B cell (primary cell): ENCODE data around the gene MRPL54. TPM values are rescaled to one million over a fixed set of nuclear protein-coding genes. Genes with fewer than 3 reads are reported as not detected.

Experiments
- ATAC-seq: fragments of 200-7000 bp; cut with Tn5 transposase; one replicate; pipeline ENCODE4 v1.10.0; 2021; ENCODE audit warnings: low read depth, mild to moderate bottlenecking, moderate number of reproducible peaks, moderate library complexity
- CTCF ChIA-PET: fragments of 350-600 bp; sonication (Branson Sonifier 250); formaldehyde crosslinking; loops from one replicate; lab custom pipeline; 2021; ENCODE audit warnings: antibody characterized with exemption, inconsistent platforms; lab: Charles Lee
- POLR2A ChIA-PET: fragments of 350-600 bp; sonication (Branson Sonifier 250); formaldehyde crosslinking; loops from one replicate; lab custom pipeline; 2021; ENCODE audit warnings: antibody characterized with exemption; lab: Charles Lee
- DNase-seq: peaks from one replicate; pipeline ENCODE4 v3.0.0; 2013
- H2AFZ ChIP-seq: 2 replicates; pipeline ENCODE4 v1.6.1; 2012; ENCODE audit warnings: mild to moderate bottlenecking, low read depth, low read length; ENCODE audit not compliant: insufficient read depth, poor library complexity, severe bottlenecking
- H3K27ac ChIP-seq, 2 donors: 1 replicate in 1 of 2; 2 replicates in 1 of 2; pipeline ENCODE4 v1.5.1; 2012 to 2013; ENCODE audit warnings: low read length in 2 of 2, mild to moderate bottlenecking in 2 of 2, moderate library complexity in 1 of 2
- H3K27me3 ChIP-seq, 4 experiments: fragments of 200-600 bp in 1 of 4; sonication (generic) in 1 of 4; replicated peaks in 1 of 4; 1 replicate in 2 of 4; 2 replicates in 2 of 4; pipeline versions ENCODE4 v1.6.1 to v1.7.0; 2013 to 2016; ENCODE audit warnings: low read length in 3 of 4, mild to moderate bottlenecking in 2 of 4, mixed read lengths in 1 of 4, moderate library complexity in 1 of 4; ENCODE audit not compliant: insufficient read depth in 4 of 4, control insufficient read depth in 3 of 4; ENCODE audit errors: control extremely low read depth in 1 of 4
- H3K36me3 ChIP-seq, 2 experiments: replicated peaks in 1 of 2; 1 replicate in 1 of 2; 2 replicates in 1 of 2; pipeline versions ENCODE4 v1.6.1 to v1.7.1; 2013; ENCODE audit warnings: low read length in 1 of 2; ENCODE audit not compliant: insufficient read depth in 2 of 2, control insufficient read depth in 1 of 2; ENCODE audit errors: control extremely low read depth in 1 of 2, extremely low read depth in 1 of 2
- H3K4me1 ChIP-seq, 2 donors: fragments of 200-600 bp in 1 of 2; sonication (generic) in 1 of 2; 1 replicate in 1 of 2; 2 replicates in 1 of 2; pipeline versions ENCODE4 v1.5.1 to v1.6.1; 2013 to 2017; ENCODE audit warnings: low read length in 2 of 2; ENCODE audit not compliant: control insufficient read depth in 2 of 2, insufficient read depth in 2 of 2
- H3K4me2 ChIP-seq: replicated peaks from 2 replicates; pipeline ENCODE3; 2012; ENCODE audit warnings: mild to moderate bottlenecking, low read depth, low read length; ENCODE audit not compliant: poor library complexity, severe bottlenecking
- H3K4me3 ChIP-seq, 5 experiments: fragments of 200-600 bp in 1 of 5; sonication (generic) in 1 of 5; 1 replicate in 3 of 5; 2 replicates in 2 of 5; pipeline versions ENCODE4 v1.5.1 to v1.7.0; 2011 to 2016; ENCODE audit warnings: low read length in 4 of 5, mild to moderate bottlenecking in 4 of 5, low read depth in 2 of 5, control low read depth in 1 of 5, moderate library complexity in 1 of 5; ENCODE audit not compliant: insufficient read depth in 1 of 5; ENCODE audit errors: control extremely low read depth in 1 of 5, extremely low read depth in 1 of 5
- H3K79me2 ChIP-seq: fragments of 200-600 bp; sonication (generic); one replicate; pipeline ENCODE4 v1.6.0; 2016; ENCODE audit warnings: low read length; ENCODE audit not compliant: control insufficient read depth, insufficient read depth
- H3K9ac ChIP-seq: fragments of 200-600 bp; sonication (generic); 2 replicates; pipeline ENCODE4 v1.6.1; 2017; ENCODE audit warnings: mild to moderate bottlenecking, low read length, moderate library complexity
- H3K9me3 ChIP-seq, 3 donors: one replicate each; pipeline versions ENCODE4 v1.6.1 to v1.7.1; 2013; ENCODE audit warnings: low read length in 2 of 3; ENCODE audit not compliant: control insufficient read depth in 2 of 3, insufficient read depth in 1 of 3; ENCODE audit errors: control extremely low read depth in 1 of 3
- H4K20me1 ChIP-seq: 2 replicates; pipeline ENCODE4 v1.6.0; 2012; ENCODE audit warnings: mild to moderate bottlenecking, low read length; ENCODE audit not compliant: insufficient read depth, control insufficient read depth, poor library complexity, severe bottlenecking
- H3K27ac Mint-ChIP-seq: one replicate; pipeline ENCODE4 v1.8.0; 2021; ENCODE audit warnings: mixed read lengths
- H3K27me3 Mint-ChIP-seq: one replicate; pipeline ENCODE4 v1.8.0; 2021; ENCODE audit warnings: mixed read lengths
- H3K4me1 Mint-ChIP-seq: one replicate; pipeline ENCODE4 v1.8.0; 2021; ENCODE audit warnings: mixed read lengths
- H3K4me3 Mint-ChIP-seq: one replicate; pipeline ENCODE4 v1.8.0; 2021; ENCODE audit warnings: mixed read lengths
- H3K9me3 Mint-ChIP-seq: one replicate; pipeline ENCODE4 v1.8.0; 2022; ENCODE audit warnings: mixed read lengths; ENCODE audit not compliant: insufficient read depth
- CTCF ChIP-seq: fragments of 200-600 bp; IDR thresholded peaks from one replicate; pipeline ENCODE4 v1.8.0; 2022; ENCODE audit warnings: antibody characterized with exemption, mild to moderate bottlenecking
- EZH2 ChIP-seq: IDR thresholded peaks from 2 replicates; pipeline ENCODE4 v1.6.1; 2012; ENCODE audit warnings: borderline replicate concordance, low read depth, mild to moderate bottlenecking, moderate library complexity, low read length; ENCODE audit not compliant: insufficient read depth, poor library complexity, severe bottlenecking
- WGBS: methylation state at CpG from one replicate; pipeline ENCODE4 v1.1.5; 2013; ENCODE audit warnings: missing lambda C conversion rate; ENCODE audit not compliant: insufficient coverage; 5-methylcytosine and 5-hydroxymethylcytosine counted together
- intact Hi-C: fragments of 100-400 bp; cut with micrococcal nuclease; formaldehyde crosslinking; loops from one replicate; pipeline ENCODE4 v1.10.0; 2022
- polyA plus RNA-seq: library from polyadenylated mRNA; depleted of rRNA; stranded (reverse); fragments of >200 nt; gene quantifications from 2 replicates; pipeline ENCODE4 v1.2.3, GENCODE V29; 2012
- total RNA-seq, 2 donors: library from RNA; stranded (reverse); fragments of 120-200 nt in 1 of 2; gene quantifications; 1 replicate in 1 of 2; 2 replicates in 1 of 2; pipeline versions ENCODE4 v1.2.3 to v1.2.4, GENCODE V29; 2013 to 2022

Gene MRPL54
- total and polyA plus RNA-seq, 2 donors (not counting 1 experiment from before 2014, with no cell fraction given): 54.3 to 75.1 TPM

- Mint-ChIP-seq H3K27ac (no peak overlapping the region), H3K9me3 (no peaks in the 10 kb centered on the region), H3K4me1 (peaks cover 11% of the 10 kb centered on the region), H3K4me3 (peak overlapping the region; percentile 73), H3K27me3 (peaks cover 21% of the 10 kb centered on the region)
- Histone ChIP-seq H3K4me3 (peak overlapping the region in 4 of 5 experiments; percentile 34 to 53 (median 48)), H3K9ac (peak overlapping the region; percentile 49), H3K27ac (no peak overlapping the region), H3K4me2 (peak overlapping the region; percentile 81), H4K20me1 (no peaks in the 10 kb centered on the region), H3K9me3 (peaks cover 0 to 12% (median 0%) of the 10 kb centered on the region in 3 donors), H3K4me1 (peaks cover 16 to 20% of the 10 kb centered on the region in 2 donors), H2AFZ (peak overlapping the region; percentile 54), H3K27me3 (peaks cover 0 to 42% (median 21%) of the 10 kb centered on the region in 4 experiments), H3K36me3 (no peaks in the 10 kb centered on the region), H3K79me2 (no peaks in the 10 kb centered on the region)
- ATAC-seq (peak; percentile 97), DNase-seq (peak; percentile 87)
- POLR2A ChIA-PET: interaction anchor here (1.2 kb wide), 1 partner anchor 164 kb away, joined by 5 read pairs; no protein-coding TSS in a partner anchor
- no peak for TF ChIP-seq CTCF
- TF ChIP-seq EZH2: no peak
- CTCF ChIA-PET: interaction anchor here (1.1 kb wide), 1 partner anchor 101 kb away, joined by 3 read pairs; no protein-coding TSS in a partner anchor
- 31% methylated on average over 35 of the region's 46 CpGs for WGBS
- intact Hi-C loops: loop anchor here (1.0 kb wide), 1 partner anchor 40 kb away; the partner anchor contains the start of gene APBA3
Measured at GRCh38 chr19:3721131-3721886, 41.2 kb upstream of the MRPL54 start.
